ENCODE measurements around the gene PIGT. TPM values are rescaled to one million over a fixed set of nuclear protein-coding genes. Genes with fewer than 3 reads are reported as not detected.
A peak's percentile ranks its signal among the peaks of the same experiment; 100 is the strongest.
"Not testable (repeated sequence)": the region's sequence is repeated elsewhere in the genome, so short reads cannot be mapped to it uniquely, and the experiment has no call there.

The PIGT gene
- total RNA-seq, 1 experiment from 2014 or later: 73.9 TPM

GRCh38 chr20:45470937-45471336, 55.0 kb downstream of the PIGT start:
- Histone ChIP-seq H2BK12ac (ENCODE audit: insufficient read length, low read depth, low read length) (no peak overlapping the region), H2BK20ac (ENCODE audit: low read depth, low read length, poor library complexity, severe bottlenecking) (no peak overlapping the region), H3K79me2 (ENCODE audit: insufficient read depth, low read length) (no peaks in the 10 kb centered on the region), H2AK5ac (ENCODE audit: insufficient read length, low read length) (no peak overlapping the region), H4K8ac (replicated peaks; ENCODE audit: insufficient read length, low read depth, low read length) (no peak overlapping the region), H2BK5ac (ENCODE audit: insufficient read length, low read length) (no peak overlapping the region), H3K79me1 (ENCODE audit: insufficient read depth, low read depth, low read length, poor library complexity, severe bottlenecking) (no peaks in the 10 kb centered on the region), H3K14ac (ENCODE audit: insufficient read depth, low read length) (peak overlapping the region; percentile 42; the same call in 1 of the 2 replicates), H3K4me2 (ENCODE audit: insufficient read depth, insufficient read length, low read length) (peak overlapping the region; percentile 58), H4K20me1 (ENCODE audit: control insufficient read depth, insufficient read depth, insufficient read length) (no peaks in the 10 kb centered on the region), H3K56ac (ENCODE audit: insufficient read length, low read depth, low read length) (no peak overlapping the region), H3K18ac (ENCODE audit: insufficient read length, low read depth, low read length) (peak overlapping the region; percentile 62), H4K91ac (ENCODE audit: insufficient read length, low read depth, low read length) (no peak overlapping the region), H3K9ac (ENCODE audit: extremely low read depth, insufficient read length, low read length) (peak overlapping the region; percentile 32), H3K9me3 (ENCODE audit: control insufficient read depth, low read depth, low read length) (no peaks in the 10 kb centered on the region), H4K5ac (ENCODE audit: insufficient read length, low read depth, low read length) (no peak overlapping the region), H2AFZ (ENCODE audit: low read length) (no peak overlapping the region), H2BK120ac (ENCODE audit: low read depth, low read length, poor library complexity, severe bottlenecking) (peak overlapping the region; percentile 27), H3K27ac (ENCODE audit: insufficient read length, low read depth, low read length) (no peak overlapping the region), H3K4ac (ENCODE audit: low read depth, low read length) (no peak overlapping the region; the same call in 1 of the 2 replicates), H3T11ph (ENCODE audit: low read length) (no peak overlapping the region), H3K27me3 (ENCODE audit: insufficient read depth, low read length) (no peaks in the 10 kb centered on the region), H3K23me2 (ENCODE audit: insufficient read length, low read depth, low read length, poor library complexity, severe bottlenecking) (peaks cover 22% of the 10 kb centered on the region), H2BK15ac (ENCODE audit: low read depth, low read length) (no peak overlapping the region), H3K4me1 (ENCODE audit: insufficient read depth, low read length) (no peaks in the 10 kb centered on the region), H3K23ac (ENCODE audit: insufficient read length, low read depth, low read length) (no peak overlapping the region)
- peaks cover 5 to 17% (median 6%) of the 10 kb centered on the region in 3 experiments for H3K36me3 Mint-ChIP-seq (ENCODE audit: insufficient read depth in 1 of 3, low read depth in 3 of 3)
- peaks cover 23% of the 10 kb centered on the region for H3K27me3 Mint-ChIP-seq (ENCODE audit: low read depth)
- TF ChIP-seq CTCF (conservative IDR thresholded peaks at IDR 0.05): peak; percentile 35; the same call in 2 of the 3 replicates
- no peak for DNase-seq
- H3K4me3 Mint-ChIP-seq: peak overlapping the region; percentile 77 to 82
- H3K27ac Mint-ChIP-seq: peak overlapping the region in 2 of 3 experiments; percentile 29 to 31; a peak in 2 of 7 replicates
- no CpG with 5 or more reads among the region's 10 CpGs for WGBS (ENCODE audit: extremely low coverage, insufficient read length, low lambda C conversion rate)
- peaks cover 0 to 2% of the 10 kb centered on the region in 2 experiments; a peak in 1 of 5 replicates for H3K9me3 Mint-ChIP-seq
- peaks cover 25 to 32% of the 10 kb centered on the region in 2 experiments for H3K4me1 Mint-ChIP-seq

GRCh38 chr20:45472286-45472685, 56.3 kb downstream of the PIGT start:
- H3K4me3 Mint-ChIP-seq; H2BK20ac ChIP-seq (ENCODE audit: low read depth, low read length, poor library complexity, severe bottlenecking): not testable (repeated sequence)
- H3K4me1 Mint-ChIP-seq: peaks cover 23 to 25% of the 10 kb centered on the region in 2 experiments

More at GRCh38 chr20:45472286-45472685, 56.3 kb downstream of the PIGT start:
- H4K5ac ChIP-seq (ENCODE audit: insufficient read length, low read depth, low read length); H4K8ac ChIP-seq (replicated peaks; ENCODE audit: insufficient read length, low read depth, low read length); H3K9ac ChIP-seq (ENCODE audit: extremely low read depth, insufficient read length, low read length); H3K4ac ChIP-seq (ENCODE audit: low read depth, low read length); H3K56ac ChIP-seq (ENCODE audit: insufficient read length, low read depth, low read length); H3K9me3 ChIP-seq (ENCODE audit: control insufficient read depth, low read depth, low read length); H3K18ac ChIP-seq (ENCODE audit: insufficient read length, low read depth, low read length); H4K20me1 ChIP-seq (ENCODE audit: control insufficient read depth, insufficient read depth, insufficient read length); DNase-seq; H3K23ac ChIP-seq (ENCODE audit: insufficient read length, low read depth, low read length); H3K27ac Mint-ChIP-seq; H2BK120ac ChIP-seq (ENCODE audit: low read depth, low read length, poor library complexity, severe bottlenecking); H3K79me2 ChIP-seq (ENCODE audit: insufficient read depth, low read length); H2AFZ ChIP-seq (ENCODE audit: low read length); H3K9me3 Mint-ChIP-seq; H3K27me3 ChIP-seq (ENCODE audit: insufficient read depth, low read length); H3K79me1 ChIP-seq (ENCODE audit: insufficient read depth, low read depth, low read length, poor library complexity, severe bottlenecking); H2BK15ac ChIP-seq (ENCODE audit: low read depth, low read length); H2AK5ac ChIP-seq (ENCODE audit: insufficient read length, low read length); H3K4me1 ChIP-seq (ENCODE audit: insufficient read depth, low read length); H3K27ac ChIP-seq (ENCODE audit: insufficient read length, low read depth, low read length); H3K4me2 ChIP-seq (ENCODE audit: insufficient read depth, insufficient read length, low read length); H3T11ph ChIP-seq (ENCODE audit: low read length); H2BK12ac ChIP-seq (ENCODE audit: insufficient read length, low read depth, low read length); H2BK5ac ChIP-seq (ENCODE audit: insufficient read length, low read length); H3K14ac ChIP-seq (ENCODE audit: insufficient read depth, low read length); H4K91ac ChIP-seq (ENCODE audit: insufficient read length, low read depth, low read length): not testable (repeated sequence)
- WGBS (ENCODE audit: extremely low coverage, insufficient read length, low lambda C conversion rate): no CpG with 5 or more reads among the region's 3 CpGs
- H3K23me2 ChIP-seq (ENCODE audit: insufficient read length, low read depth, low read length, poor library complexity, severe bottlenecking): peaks cover 22% of the 10 kb centered on the region
- Mint-ChIP-seq H3K27me3 (ENCODE audit: low read depth) (peaks cover 23% of the 10 kb centered on the region), H3K36me3 (ENCODE audit: insufficient read depth in 1 of 3, low read depth in 3 of 3) (peaks cover 5 to 17% (median 6%) of the 10 kb centered on the region in 3 experiments)

Measured in H9 (cell line).